CD4-positive, alpha-beta T cell treated with Interleukin-17A for 4 hours (primary cell): ENCODE data around the gene DOCK11.
"Not testable (repeated sequence)": the region's sequence is repeated elsewhere in the genome, so short reads cannot be mapped to it uniquely, and the experiment has no call there.

Experiments
- DNase-seq: peaks from one replicate; pipeline ENCODE4 v3.0.0-alpha.2; 2020; ENCODE audit warnings: mixed read lengths

DOCK11 gene

DNA sequence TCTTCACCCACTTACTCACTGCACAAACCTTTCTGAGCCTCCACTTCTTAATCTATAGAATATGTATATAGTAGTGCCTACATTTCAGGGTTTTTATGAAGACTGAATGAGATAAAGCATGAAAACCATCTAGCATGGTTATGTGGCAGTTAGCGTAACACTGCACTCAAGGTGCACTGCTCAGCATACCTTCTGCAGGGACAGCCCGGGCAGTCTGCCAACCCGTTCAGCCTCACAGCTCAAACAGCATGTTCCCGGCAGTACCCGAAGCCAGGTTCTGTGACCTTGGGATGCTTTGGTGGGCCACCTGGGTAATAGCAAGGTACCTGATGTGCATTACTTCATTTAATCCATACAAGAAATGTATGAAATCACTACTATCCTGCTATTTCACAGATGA lies 81.4 kb downstream of the DOCK11 start:
- DNase-seq, result no peak

DNA sequence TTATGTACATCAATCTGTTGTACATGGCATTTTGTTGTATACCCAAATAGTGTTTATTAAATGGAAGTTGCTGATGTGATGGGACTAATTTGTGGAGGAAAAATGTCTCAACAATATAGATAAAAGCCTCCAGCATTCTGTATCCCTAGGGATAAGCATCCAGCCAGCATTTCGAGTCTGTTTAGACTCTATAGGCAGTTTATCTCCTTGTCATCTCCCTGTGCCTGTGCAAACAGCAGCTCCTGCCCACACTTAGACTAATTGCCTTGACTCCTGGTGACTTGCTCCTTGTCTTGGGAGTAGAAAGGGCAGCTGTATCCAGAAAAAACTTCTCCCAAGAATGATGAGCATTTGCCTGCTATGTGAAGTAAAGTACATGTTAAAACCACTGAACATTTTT lies 83.8 kb downstream of the DOCK11 start:
- no peak for DNase-seq

DNA sequence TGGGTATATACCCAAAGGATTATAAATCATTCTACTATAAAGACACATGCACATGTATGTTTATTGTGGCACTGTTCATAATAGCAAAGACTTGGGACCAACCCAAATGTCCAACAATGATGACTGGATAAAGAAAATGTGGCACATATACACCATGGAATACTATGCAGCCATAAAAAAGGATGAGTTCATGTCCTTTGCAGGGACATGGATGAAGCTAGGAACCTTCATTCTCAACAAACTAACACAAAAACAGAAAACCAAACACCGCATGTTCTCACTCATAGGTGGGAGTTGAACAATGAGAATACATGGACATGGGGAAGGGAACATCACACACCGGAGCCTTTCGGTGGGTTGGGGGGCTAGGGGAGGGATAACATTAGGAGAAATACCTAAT lies 87.3 kb downstream of the DOCK11 start:
- not testable (repeated sequence) for DNase-seq

DNA sequence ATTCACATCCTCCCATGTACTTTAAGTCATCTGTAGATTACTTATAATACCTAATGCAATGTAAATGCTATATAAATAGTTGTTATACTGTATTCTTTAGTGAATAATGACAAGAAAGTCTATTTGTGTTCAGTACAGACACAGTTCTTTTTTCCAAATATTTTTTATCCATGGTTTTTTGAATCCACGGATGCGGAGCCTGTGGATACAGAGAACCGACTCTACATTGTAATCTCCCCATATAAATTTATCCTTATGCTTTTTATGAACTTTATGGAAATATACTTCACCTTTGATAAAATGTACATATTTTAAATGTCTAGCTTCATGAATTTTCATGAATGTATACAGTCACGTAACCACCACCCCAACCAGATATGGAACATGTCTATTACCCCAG lies 88.2 kb downstream of the DOCK11 start:
- no peak for DNase-seq

DNA sequence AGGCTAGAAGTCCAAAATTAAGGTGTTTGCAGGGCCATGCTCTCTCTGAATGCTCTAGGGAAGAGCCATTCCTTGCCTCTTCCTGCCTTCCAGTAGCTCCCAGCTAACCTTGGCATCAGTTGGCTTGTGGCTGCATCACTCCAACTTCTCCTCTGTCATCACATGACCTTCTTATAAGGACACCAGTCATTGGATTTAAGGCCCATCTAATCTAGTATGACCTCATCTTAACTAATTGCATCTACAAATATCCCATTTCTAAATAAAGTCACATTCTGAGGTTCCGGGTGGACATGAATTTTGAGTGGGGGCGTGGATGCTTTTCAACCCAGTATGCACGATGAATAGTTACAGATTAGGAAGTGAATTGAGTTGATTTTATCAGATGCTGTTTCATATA lies 89.7 kb downstream of the DOCK11 start:
- no peak for DNase-seq

- not testable (repeated sequence) for DNase-seq
Measured at GRCh38 chrX:118586206-118586605, 90.6 kb downstream of the DOCK11 start.

- no peak for DNase-seq
Measured at GRCh38 chrX:118588715-118589114, 93.1 kb downstream of the DOCK11 start.

GRCh38 chrX:118589227-118589626 lies 93.6 kb downstream of the DOCK11 start:
- no peak for DNase-seq

DNA sequence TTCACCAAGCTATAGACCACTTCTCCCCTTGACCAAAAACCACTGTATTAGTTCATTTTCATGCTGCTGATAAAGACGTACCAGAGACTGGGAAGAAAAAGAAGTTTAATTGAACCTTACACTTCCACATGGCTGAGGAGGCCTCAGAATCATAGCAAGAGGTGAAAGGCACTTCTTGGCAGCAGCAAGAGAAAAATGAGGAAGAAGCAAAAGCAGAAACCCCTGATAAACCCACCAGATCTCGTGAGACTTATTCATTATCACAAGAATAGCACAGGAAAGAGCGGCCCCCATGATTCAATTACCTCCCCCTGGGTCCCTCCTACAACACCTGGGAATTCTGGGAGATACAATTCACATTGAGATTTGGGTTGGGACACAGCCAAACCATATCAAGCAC lies 97.8 kb downstream of the DOCK11 start:
- DNase-seq, result no peak

- DNase-seq, result no peak
Measured at GRCh38 chrX:118594697-118595420, 99.2 kb downstream of the DOCK11 start.

- no peak for DNase-seq
Measured at GRCh38 chrX:118595501-118596042, 100.0 kb downstream of the DOCK11 start.

DNA sequence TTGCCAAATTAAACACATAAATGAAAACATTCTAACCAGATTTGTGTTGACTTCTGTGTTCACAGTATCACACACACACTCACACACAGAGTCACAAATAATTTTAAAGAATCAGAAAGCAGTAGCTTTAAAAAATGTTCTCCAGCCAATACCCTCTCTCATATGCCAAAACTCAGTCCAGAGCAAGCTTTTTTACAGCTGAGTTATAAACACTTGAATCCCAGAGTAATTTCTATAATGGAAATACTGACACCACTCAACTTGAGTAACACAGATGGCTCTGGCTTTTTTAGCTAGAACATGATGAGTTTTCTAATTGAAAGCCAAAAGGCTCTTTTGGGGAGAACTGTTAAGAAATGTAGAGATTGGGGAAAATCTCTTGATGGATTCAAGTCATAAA lies 100.8 kb downstream of the DOCK11 start:
- no peak for DNase-seq

GRCh38 chrX:118603981-118604380 lies 108.4 kb downstream of the DOCK11 start:
- DNase-seq, result peak; percentile 34

- no peak for DNase-seq
Measured at GRCh38 chrX:118612290-118612689, 116.7 kb downstream of the DOCK11 start.

DNA sequence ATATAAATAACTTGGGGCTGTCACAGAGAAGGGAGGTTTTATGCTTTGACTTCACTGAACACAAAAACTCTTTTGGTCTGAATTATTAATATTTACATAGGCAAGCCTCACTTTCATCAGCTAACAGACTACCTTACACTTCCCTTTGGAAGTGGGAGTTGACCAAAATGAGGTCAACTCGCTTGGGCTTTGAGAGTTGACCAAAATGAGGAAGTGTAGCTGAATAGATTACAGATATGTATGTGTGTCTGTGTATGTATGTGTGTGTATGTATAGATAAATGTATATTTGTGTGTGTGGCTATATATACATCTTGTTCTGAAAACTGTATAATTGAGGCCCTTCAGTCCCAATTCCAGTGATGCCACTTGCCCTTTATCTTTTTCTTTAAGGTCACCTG lies 118.5 kb downstream of the DOCK11 start:
- no peak for DNase-seq

- DNase-seq, result no peak
Measured at GRCh38 chrX:118615141-118615540, 119.5 kb downstream of the DOCK11 start.

DNA sequence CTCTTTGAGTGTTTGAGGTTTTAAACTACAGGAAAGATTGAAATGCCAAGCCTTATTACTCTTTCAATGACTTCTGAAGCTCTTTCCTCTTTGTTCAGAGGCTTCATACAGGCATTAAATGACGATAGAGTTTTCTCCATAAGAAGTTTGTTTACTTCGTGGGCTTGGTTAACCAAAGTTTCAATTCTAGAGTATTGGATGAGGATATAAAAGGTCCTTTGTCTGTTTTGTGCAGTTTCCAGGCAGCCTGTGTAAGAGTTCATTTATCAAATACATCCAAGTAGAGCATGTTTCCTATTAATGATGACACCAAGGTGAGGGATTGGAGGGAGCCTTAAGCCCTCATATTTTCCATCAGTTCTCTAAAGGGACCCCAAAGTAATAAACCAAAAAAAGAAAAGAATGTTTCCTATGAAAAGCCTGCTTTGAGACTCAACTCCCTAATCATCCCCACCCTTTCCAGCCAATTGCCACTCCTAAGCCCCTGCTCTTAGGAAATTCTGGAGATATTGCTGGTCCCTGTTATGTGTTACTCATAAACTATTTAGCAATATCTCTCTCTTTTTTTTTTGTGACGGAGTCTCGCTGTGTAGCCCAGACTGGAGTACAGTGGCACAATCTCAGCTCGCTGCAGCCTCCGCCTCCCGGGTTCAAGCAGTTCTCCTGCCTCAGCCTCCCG lies 125.6 kb downstream of the DOCK11 start:
- DNase-seq, result no peak

DNA sequence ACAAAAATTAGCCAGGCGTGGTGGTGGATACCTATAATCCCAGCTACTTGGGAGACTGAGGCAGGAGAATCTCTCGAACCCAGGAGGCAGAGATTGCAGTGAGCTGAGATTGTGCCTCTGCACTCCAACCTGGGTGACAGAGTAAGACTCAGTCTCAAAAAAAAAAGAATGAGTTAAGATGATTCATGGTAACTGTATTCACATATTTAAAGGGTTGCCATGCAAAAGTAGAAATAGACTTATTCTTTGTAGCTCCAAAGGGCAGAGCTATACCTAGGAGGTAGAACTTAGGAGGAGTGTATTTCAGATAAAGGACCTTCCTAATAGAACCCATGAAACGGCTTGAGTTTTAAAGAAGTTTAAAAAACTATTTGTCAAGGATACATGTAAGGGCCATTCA lies 127.4 kb downstream of the DOCK11 start:
- no peak for DNase-seq

DNA sequence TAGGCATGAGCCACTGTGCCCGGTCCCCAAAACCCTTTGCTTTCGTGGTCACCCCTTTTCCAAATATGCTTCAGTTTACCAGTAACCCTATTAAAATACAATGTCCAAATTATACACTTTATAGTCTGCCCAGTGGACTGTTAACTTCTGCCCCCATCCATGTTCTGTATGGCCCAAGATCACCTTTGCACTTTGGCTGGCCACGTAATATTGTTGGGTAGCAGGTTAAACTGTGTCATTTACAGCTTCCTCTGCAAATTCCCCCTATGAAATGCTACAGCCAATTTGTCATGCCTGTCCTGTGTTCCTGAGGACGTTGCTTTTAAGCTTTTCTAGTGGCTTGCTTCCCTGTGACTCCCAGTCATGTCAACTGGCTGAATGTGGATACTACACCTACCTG lies 130.7 kb downstream of the DOCK11 start:
- no peak for DNase-seq

DNA sequence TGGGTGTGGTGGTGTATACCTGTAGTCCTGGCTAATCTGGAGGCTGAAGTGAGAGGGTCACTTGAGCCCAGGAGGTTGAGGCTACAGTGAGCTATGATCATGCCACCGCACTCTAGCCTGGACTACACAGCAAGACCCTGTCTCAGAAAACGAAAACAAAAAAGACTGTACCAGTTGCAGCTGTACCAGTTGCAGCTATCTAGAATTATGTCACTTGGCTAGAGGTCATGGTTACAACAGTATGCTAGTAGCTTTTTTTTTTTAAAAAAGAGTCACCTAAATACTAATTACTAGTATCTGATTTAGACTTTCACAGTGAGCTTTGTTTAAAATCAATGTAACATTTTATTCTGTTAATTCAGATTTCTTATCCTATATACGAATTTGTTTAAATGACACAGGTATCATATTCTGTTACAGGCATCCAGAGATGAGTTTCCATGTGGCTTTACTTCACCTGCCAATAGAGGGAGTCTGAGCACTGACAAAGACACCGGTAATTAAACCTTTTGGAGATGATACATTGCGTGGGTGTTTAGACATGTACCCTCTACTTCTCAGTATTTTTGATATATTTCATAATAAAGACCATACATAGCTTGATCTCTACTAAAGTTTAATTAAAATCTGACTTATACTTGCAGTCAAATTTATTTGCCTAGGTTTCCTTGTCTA lies 131.6 kb downstream of the DOCK11 start:
- DNase-seq, result no peak

GRCh38 chrX:118630848-118631247 lies 135.2 kb downstream of the DOCK11 start:
- DNase-seq, result no peak

- no peak for DNase-seq
Measured at GRCh38 chrX:118631586-118631985, 136.0 kb downstream of the DOCK11 start.

- no peak for DNase-seq
Measured at GRCh38 chrX:118632862-118633261, 137.2 kb downstream of the DOCK11 start.

DNA sequence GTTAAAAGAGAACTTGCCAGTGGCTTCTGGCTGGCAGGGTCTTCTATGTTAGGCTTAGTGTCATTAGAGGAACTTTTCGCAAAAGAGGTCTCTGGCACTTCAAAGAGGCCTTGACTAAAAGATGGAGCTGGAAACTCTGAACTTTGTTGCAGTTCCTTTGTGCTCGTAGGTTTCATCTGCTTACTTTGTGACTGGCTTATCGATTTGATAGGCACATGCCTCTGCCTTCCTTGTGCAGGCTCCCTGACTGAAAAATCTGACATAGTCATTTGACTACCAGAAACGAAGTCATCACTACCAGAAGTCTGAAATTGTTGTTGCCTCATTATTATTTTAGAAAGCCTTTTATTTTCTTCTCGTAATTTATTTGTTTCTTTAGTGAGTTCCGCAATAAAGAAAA lies 137.9 kb downstream of the DOCK11 start:
- no peak for DNase-seq
